Prostate gland (tissue), 2 donors: ENCODE results near the gene DRICH1.

Experiments
- CTCF ChIP-seq, 4 experiments: fragments of 200-600 bp in 2 of 4; fragments of 450-650 bp in 2 of 4; sonication (generic) in 2 of 4; IDR thresholded peaks; 1 replicate in 3 of 4; 2 replicates in 1 of 4; pipeline ENCODE4 v1.5.1; 2016 to 2019; ENCODE audit warnings: antibody characterized with exemption in 4 of 4, mild to moderate bottlenecking in 2 of 4, moderate library complexity in 2 of 4
- POLR2A ChIP-seq: fragments of 450-650 bp; IDR thresholded peaks from one replicate; pipeline ENCODE4 v1.6.1; 2016; ENCODE audit warnings: antibody characterized with exemption, mild to moderate bottlenecking
- POLR2AphosphoS5 ChIP-seq: sonication (generic); formaldehyde crosslinking; IDR thresholded peaks from one replicate; pipeline ENCODE4 v1.6.1; 2017; ENCODE audit warnings: antibody characterized with exemption

DNA sequence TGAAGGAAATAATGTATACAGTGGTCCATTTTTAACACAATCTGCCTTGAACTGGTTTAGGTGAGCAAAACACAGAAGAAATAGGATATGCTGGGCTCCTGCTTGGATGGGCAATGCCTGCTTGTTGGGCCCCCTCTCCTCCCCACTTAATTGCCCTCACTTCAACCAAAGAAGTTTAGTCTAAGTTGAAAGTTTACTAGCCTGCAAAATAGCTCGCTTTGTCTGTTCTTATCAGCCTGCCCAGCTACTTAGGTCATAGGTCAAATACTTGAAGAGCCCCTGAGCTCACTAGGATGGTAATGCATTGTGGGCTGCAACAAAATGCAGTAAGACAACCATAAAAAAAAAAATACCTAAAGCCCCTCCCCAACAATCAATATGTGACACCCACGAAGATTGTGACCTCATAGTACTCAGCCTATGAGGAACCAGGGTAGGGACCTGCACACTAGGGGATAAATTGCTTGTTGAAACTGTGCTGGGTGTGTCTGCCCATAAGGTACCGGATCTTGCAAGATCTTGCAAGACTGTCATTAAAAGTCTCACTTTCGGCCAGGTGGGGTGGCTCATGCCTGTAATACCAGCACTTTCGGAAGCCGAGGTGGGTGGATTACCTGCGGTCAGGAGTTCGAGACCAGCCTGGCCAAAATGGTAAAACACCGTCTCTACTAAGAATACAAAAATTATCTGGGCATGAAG, 10.9 kb downstream of the DRICH1 start:
- TF ChIP-seq CTCF (IDR thresholded peaks at IDR 0.05) (no peak), POLR2A (no peak), POLR2AphosphoS5 (no peak)
